ENCODE measurements around the gene ATP1B1.
"Not testable (repeated sequence)": the region's sequence is repeated elsewhere in the genome, so short reads cannot be mapped to it uniquely, and the experiment has no call there.

ATP1B1 gene

DNA sequence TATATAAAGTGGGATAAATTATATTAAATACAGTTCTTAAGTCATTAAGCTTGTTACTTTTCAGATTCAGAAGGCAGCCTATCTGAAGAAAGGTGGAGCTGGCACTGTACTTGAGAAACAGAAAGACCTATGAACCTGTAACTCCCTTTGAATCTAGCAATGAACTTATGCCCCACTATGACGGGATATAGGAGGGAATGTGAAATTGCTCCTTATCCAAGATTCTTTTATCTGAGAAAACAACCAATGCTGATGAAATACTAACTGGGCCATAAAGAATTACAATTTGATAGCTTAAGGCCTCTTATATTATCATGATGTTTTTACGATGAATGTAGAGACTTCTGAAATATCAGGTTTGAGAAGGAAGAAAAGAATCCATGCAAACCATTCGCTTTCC, 50.1 kb downstream of the ATP1B1 start:
- TF ChIP-seq, protein P1, sequence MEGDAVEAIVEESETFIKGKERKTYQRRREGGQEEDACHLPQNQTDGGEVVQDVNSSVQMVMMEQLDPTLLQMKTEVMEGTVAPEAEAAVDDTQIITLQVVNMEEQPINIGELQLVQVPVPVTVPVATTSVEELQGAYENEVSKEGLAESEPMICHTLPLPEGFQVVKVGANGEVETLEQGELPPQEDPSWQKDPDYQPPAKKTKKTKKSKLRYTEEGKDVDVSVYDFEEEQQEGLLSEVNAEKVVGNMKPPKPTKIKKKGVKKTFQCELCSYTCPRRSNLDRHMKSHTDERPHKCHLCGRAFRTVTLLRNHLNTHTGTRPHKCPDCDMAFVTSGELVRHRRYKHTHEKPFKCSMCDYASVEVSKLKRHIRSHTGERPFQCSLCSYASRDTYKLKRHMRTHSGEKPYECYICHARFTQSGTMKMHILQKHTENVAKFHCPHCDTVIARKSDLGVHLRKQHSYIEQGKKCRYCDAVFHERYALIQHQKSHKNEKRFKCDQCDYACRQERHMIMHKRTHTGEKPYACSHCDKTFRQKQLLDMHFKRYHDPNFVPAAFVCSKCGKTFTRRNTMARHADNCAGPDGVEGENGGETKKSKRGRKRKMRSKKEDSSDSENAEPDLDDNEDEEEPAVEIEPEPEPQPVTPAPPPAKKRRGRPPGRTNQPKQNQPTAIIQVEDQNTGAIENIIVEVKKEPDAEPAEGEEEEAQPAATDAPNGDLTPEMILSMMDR (IDR thresholded peaks at IDR 0.05; ENCODE audit: low read depth, low read length): no peak
- H3K4me3 ChIP-seq (ENCODE audit: low read depth, low read length): no peak overlapping the region

GRCh38 chr1:169160845-169161495, 54.5 kb downstream of the ATP1B1 start:
- no peak overlapping the region for H3K4me3 ChIP-seq (ENCODE audit: low read depth, low read length)
- TF ChIP-seq, protein P1 (IDR thresholded peaks at IDR 0.05; ENCODE audit: low read depth, low read length): no peak

GRCh38 chr1:169161496-169162194, 55.2 kb downstream of the ATP1B1 start:
- TF ChIP-seq, protein P1 (IDR thresholded peaks at IDR 0.05; ENCODE audit: low read depth, low read length): no peak
- H3K4me3 ChIP-seq (ENCODE audit: low read depth, low read length): no peak overlapping the region

GRCh38 chr1:169163059-169163458, 56.6 kb downstream of the ATP1B1 start:
- H3K4me3 ChIP-seq (ENCODE audit: low read depth, low read length): no peak overlapping the region
- TF ChIP-seq, protein P1 (IDR thresholded peaks at IDR 0.05; ENCODE audit: low read depth, low read length): no peak

GRCh38 chr1:169175461-169175860, 69.0 kb downstream of the ATP1B1 start:
- TF ChIP-seq, protein P1 (IDR thresholded peaks at IDR 0.05; ENCODE audit: low read depth, low read length): no peak
- no peak overlapping the region for H3K4me3 ChIP-seq (ENCODE audit: low read depth, low read length)

DNA sequence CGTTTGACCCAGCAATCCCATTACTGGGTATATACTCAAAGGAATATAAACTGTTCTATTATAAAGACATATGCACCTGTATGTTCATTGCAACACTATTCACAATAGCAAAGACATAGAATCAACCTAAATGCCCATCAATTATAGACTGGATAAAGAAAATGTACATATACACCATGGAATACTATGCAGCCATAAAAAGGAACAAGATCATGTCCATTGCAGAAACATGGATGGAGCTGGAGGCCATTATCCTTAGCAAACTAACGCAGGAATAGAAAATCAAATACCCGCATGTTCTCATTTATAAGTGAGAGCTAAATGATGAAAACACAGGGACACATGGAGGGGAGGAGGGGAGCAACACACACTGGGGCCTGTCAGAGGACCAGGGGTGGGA, 72.9 kb downstream of the ATP1B1 start:
- H3K4me3 ChIP-seq (ENCODE audit: low read depth, low read length): not testable (repeated sequence)

DNA sequence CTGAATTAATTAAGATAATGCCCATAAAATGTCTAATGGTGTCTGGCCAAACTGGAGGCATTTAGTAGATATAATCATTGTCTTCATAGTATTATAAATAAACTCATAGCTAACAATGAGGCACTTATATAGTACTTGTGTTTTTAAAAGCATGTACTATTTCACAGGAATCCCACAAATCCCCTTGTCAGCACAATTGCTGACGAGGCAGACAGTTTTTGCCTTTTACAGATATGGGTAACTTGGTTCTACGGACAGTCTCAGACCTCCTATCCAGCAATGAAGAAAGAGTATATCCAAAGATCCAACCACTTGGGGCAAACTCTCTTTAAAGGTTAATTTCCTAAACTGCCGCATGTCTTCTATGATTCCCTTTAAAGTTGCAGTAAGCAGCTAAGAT, 73.7 kb downstream of the ATP1B1 start:
- TF ChIP-seq, protein P1 (IDR thresholded peaks at IDR 0.05; ENCODE audit: low read depth, low read length): no peak
- no peak overlapping the region for H3K4me3 ChIP-seq (ENCODE audit: low read depth, low read length)

Measured in WI38 (cell line).